H1 (cell line): Measurements from ENCODE around the gene NANOS3.

ENCODE experiments used
- CEBPB ChIP-seq: IDR thresholded peaks from 2 replicates; pipeline ENCODE4 v1.6.1; 2012; ENCODE audit warnings: low read depth, low read length
- EGR1 ChIP-seq: IDR thresholded peaks from 2 replicates; pipeline ENCODE4 v1.6.1; 2011; ENCODE audit warnings: low read depth, low read length, borderline replicate concordance
- JUND ChIP-seq: IDR thresholded peaks from 2 replicates; pipeline ENCODE4 v1.6.1; 2011; ENCODE audit warnings: mild to moderate bottlenecking, improper control_type of control experiment, low read length
- SP1 ChIP-seq: IDR thresholded peaks from 2 replicates; pipeline ENCODE4 v1.6.1; 2011; ENCODE audit warnings: low read depth, low read length
- TF ChIP-seq, protein P1 (sequence below), 3 experiments: IDR thresholded peaks; 1 replicate in 2 of 3; 2 replicates in 1 of 3; pipeline versions ENCODE4 v1.5.1 to v1.6.1; 2011; ENCODE audit warnings: low read length in 3 of 3, mild to moderate bottlenecking in 3 of 3, inconsistent platforms in 2 of 3, low read depth in 1 of 3, moderate library complexity in 1 of 3; ENCODE audit not compliant: insufficient read depth in 1 of 3; ENCODE audit errors: control extremely low read depth in 1 of 3

DNA sequence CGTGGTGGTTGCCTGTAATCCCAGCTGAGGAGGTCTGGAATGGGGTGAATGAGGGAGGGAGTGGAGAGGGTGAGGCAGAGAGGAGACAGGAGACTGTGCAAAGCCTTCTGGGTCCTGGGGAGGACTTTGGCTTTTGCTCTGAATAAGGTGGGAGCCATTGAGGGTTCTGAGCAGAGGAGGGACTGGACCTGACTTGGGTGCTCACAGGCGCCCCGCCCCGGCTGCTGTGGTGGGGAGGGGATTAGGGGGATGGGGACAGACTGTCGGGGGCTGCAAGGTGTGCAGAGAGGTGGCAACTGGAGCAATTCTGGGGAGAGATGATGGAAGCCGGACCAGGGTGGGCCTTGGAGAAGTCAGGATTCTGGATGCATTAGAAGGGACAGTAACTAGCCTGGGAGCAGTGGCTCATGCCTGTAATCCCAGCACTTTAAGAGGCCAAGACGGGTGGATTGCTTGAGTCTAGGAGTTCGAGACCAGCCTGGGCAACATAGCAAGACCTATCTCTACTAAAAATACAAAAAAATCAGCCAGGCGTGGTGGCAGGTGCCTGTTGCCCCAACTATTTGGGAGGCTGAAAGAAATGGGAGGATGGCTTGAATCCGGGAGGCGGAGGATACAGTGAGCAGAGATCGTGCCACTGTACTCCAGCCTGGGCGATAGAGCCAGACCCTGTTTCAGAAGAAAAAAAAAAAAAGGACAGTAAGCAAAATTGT, 16.1 kb upstream of the NANOS3 start:
- no peak for TF ChIP-seq JUND
- TF ChIP-seq, protein P1, sequence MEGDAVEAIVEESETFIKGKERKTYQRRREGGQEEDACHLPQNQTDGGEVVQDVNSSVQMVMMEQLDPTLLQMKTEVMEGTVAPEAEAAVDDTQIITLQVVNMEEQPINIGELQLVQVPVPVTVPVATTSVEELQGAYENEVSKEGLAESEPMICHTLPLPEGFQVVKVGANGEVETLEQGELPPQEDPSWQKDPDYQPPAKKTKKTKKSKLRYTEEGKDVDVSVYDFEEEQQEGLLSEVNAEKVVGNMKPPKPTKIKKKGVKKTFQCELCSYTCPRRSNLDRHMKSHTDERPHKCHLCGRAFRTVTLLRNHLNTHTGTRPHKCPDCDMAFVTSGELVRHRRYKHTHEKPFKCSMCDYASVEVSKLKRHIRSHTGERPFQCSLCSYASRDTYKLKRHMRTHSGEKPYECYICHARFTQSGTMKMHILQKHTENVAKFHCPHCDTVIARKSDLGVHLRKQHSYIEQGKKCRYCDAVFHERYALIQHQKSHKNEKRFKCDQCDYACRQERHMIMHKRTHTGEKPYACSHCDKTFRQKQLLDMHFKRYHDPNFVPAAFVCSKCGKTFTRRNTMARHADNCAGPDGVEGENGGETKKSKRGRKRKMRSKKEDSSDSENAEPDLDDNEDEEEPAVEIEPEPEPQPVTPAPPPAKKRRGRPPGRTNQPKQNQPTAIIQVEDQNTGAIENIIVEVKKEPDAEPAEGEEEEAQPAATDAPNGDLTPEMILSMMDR (IDR thresholded peaks at IDR 0.05; ENCODE audit: control extremely low read depth in 1 of 3, insufficient read depth in 1 of 3, low read depth in 1 of 3, low read length in 3 of 3): no peak
- no peak for TF ChIP-seq EGR1
- TF ChIP-seq CEBPB: no peak
- TF ChIP-seq SP1: no peak
